ENCODE results near the gene MINDY3.

GRCh38 chr10:15801641-15802040, 58.7 kb downstream of the MINDY3 start:
- no peak for TF ChIP-seq CTCF (IDR thresholded peaks at IDR 0.05 in 8 of 11, conservative IDR thresholded peaks at IDR 0.05 in 3 of 11)
- no peak for TF ChIP-seq POLR2A (IDR thresholded peaks at IDR 0.05)

Data from spleen (tissue), 7 donors.